ENCODE measurements around the gene OTULIN. TPM values are rescaled to one million over a fixed set of nuclear protein-coding genes. Genes with fewer than 3 reads are reported as not detected.

OTULIN gene
- polyA plus RNA-seq, 1 of the 3 experiments (the other 2 are of a cell fraction) = 6.6 TPM

- WGBS (ENCODE audit: low lambda C conversion rate) = 73% methylated on average over 2 of the region's 2 CpGs
- no peak overlapping the region for H3K4me2 ChIP-seq
- POLR2A ChIA-PET = no interaction called here
Measured at GRCh38 chr5:14671414-14671813, 6.9 kb downstream of the OTULIN start.

DNA sequence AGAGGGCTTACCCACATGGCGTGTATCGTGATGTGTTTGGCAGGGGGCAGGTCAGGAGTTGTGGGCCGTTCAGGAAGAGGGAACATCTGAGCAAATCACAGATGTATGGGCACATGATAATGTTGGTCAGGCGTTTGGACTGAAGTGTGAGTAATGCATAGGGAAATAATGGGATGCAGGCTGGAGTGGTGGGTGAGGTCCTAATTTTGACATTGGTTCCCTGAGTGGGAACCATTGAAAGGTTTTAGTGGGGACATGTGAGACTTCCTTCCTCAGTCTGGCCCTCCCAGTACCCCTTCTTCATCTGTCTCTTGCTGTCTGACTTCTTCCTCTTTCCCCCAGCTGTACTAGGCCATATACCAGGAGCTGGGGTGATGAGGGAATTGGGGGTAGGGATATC, 7.6 kb downstream of the OTULIN start:
- Histone ChIP-seq H3K9me3 (no peaks in the 10 kb centered on the region), H3K4me2 (no peak overlapping the region), H3K9me2 (no peaks in the 10 kb centered on the region), H2AFZ (ENCODE audit: low read depth) (no peak overlapping the region), H3K9ac (no peak overlapping the region), H3K4me3 (ENCODE audit: low read depth in 2 of 2, low read length in 1 of 2) (no peak overlapping the region), H3K4me1 (ENCODE audit: control insufficient read depth in 1 of 2, insufficient read depth in 2 of 2, low read depth in 1 of 2, low read length in 1 of 2) (peaks cover 4 to 31% of the 10 kb centered on the region in 2 experiments; a peak in 2 of 4 replicates), H3K27ac (ENCODE audit: low read depth in 2 of 2, low read length in 1 of 2) (no peak overlapping the region), H3K27me3 (ENCODE audit: insufficient read depth) (no peaks in the 10 kb centered on the region), H4K20me1 (ENCODE audit: insufficient read depth) (peaks cover 74% of the 10 kb centered on the region), H3K79me2 (ENCODE audit: insufficient read depth) (peaks cover 100% of the 10 kb centered on the region), H3F3A (replicated peaks; ENCODE audit: insufficient read depth) (no peaks in the 10 kb centered on the region), H3K36me3 (replicated peaks in 1 of 2; ENCODE audit: control insufficient read depth in 1 of 2, insufficient read depth in 2 of 2, low read length in 1 of 2) (peaks cover 15 to 17% of the 10 kb centered on the region in 2 experiments)
- no peak for DNase-seq
- TF ChIP-seq FOSL2 (IDR thresholded peaks at IDR 0.05; ENCODE audit: borderline replicate concordance, low read depth) = no peak
- no peak for TF ChIP-seq JUND (IDR thresholded peaks at IDR 0.05)
- no peak for TF ChIP-seq CHD2 (IDR thresholded peaks at IDR 0.05; ENCODE audit: low read length, partially characterized antibody)
- no peak for TF ChIP-seq GABPA (IDR thresholded peaks at IDR 0.05; ENCODE audit: low read depth)
- TF ChIP-seq GATA2 (CRISPR knock-in tag; IDR thresholded peaks at IDR 0.05) = no peak
- no peak for TF ChIP-seq NFIC (IDR thresholded peaks at IDR 0.05; ENCODE audit: borderline replicate concordance)
- POLR2A ChIA-PET = no interaction called here
- WGBS (ENCODE audit: low lambda C conversion rate) = 92% methylated on average over 4 of the region's 4 CpGs
- CTCF ChIA-PET = interaction anchor here (1.1 kb wide), 1 partner anchor 308 kb away, joined by 4 read pairs; no protein-coding TSS in a partner anchor

More at GRCh38 chr5:14671414-14671813, 6.9 kb downstream of the OTULIN start:
- CTCF ChIA-PET = no interaction called here
- peaks cover 100% of the 10 kb centered on the region for H3K79me2 ChIP-seq (ENCODE audit: insufficient read depth)
- no peaks in the 10 kb centered on the region for H3F3A ChIP-seq (replicated peaks; ENCODE audit: insufficient read depth)
- no peak overlapping the region for H3K27ac ChIP-seq (ENCODE audit: low read depth in 2 of 2, low read length in 1 of 2)
- H2AFZ ChIP-seq (ENCODE audit: low read depth) = no peak overlapping the region
- DNase-seq = no peak
- H4K20me1 ChIP-seq (ENCODE audit: insufficient read depth) = peaks cover 78% of the 10 kb centered on the region
- no peak overlapping the region for H3K4me3 ChIP-seq (ENCODE audit: low read depth in 2 of 2, low read length in 1 of 2)
- no peak for TF ChIP-seq FOSL2 (IDR thresholded peaks at IDR 0.05; ENCODE audit: borderline replicate concordance, low read depth)
- no peak for TF ChIP-seq GATA2 (CRISPR knock-in tag; IDR thresholded peaks at IDR 0.05)
- no peak for TF ChIP-seq RCOR1 (IDR thresholded peaks at IDR 0.05; ENCODE audit: low read length)
- no peak for TF ChIP-seq TEAD4 (IDR thresholded peaks at IDR 0.05; ENCODE audit: borderline replicate concordance, insufficient read depth)
- TF ChIP-seq MEF2A (IDR thresholded peaks at IDR 0.05; ENCODE audit: borderline replicate concordance, low read depth) = no peak
- no peak for TF ChIP-seq NRF1 (IDR thresholded peaks at IDR 0.05; ENCODE audit: low read depth, low read length)
- no peak for TF ChIP-seq RFX5 (IDR thresholded peaks at IDR 0.05; ENCODE audit: low read length)
- H3K9ac ChIP-seq = no peak overlapping the region
- no peaks in the 10 kb centered on the region for H3K9me2 ChIP-seq
- H3K36me3 ChIP-seq (replicated peaks in 1 of 2; ENCODE audit: control insufficient read depth in 1 of 2, insufficient read depth in 2 of 2, low read length in 1 of 2) = peaks cover 13 to 15% of the 10 kb centered on the region in 2 experiments
- no peaks in the 10 kb centered on the region for H3K9me3 ChIP-seq
- H3K4me1 ChIP-seq (ENCODE audit: control insufficient read depth in 1 of 2, insufficient read depth in 2 of 2, low read depth in 1 of 2, low read length in 1 of 2) = peaks cover 8 to 31% of the 10 kb centered on the region in 2 experiments; a peak in 3 of 4 replicates
- no peaks in the 10 kb centered on the region for H3K27me3 ChIP-seq (ENCODE audit: insufficient read depth)

Measured in SK-N-SH (cell line).